ACHN (cell line): Measurements from ENCODE around the gene KDM4D.
A peak's percentile ranks its signal among the peaks of the same experiment; 100 is the strongest.
"Not testable (repeated sequence)": the region's sequence is repeated elsewhere in the genome, so short reads cannot be mapped to it uniquely, and the experiment has no call there.

Experiments
- DNase-seq: peaks from one replicate; pipeline ENCODE4 v3.0.0-alpha.2; 2015
- in situ Hi-C: cut with HindIII; loops from 2 replicates; pipeline ENCODE4 v1.10.0; 2017; ENCODE audit warnings: low sequenced_read_pairs, low pct_ligation_motif_present, low pct_unique_long_range_greater_than_20kb

The KDM4D gene

GRCh38 chr11:94973099-94973968 lies at the start of gene KDM4D, which contains the start of gene CWC15:
Gene KDM4D, plus strand, starts transcription at chr11:94973709. Its CDS starts 23,664 bp downstream, at chr11:94997373.
Gene CWC15, minus strand, starts transcription at chr11:94973556. Its CDS starts 1,371 bp downstream, at chr11:94972185.
- in situ Hi-C loops: no loop called here
- DNase-seq: peak; percentile 91

- no peak for DNase-seq
- in situ Hi-C loops: no loop called here
Observed at GRCh38 chr11:94924171-94924572, 49.3 kb upstream of the KDM4D start.

- DNase-seq: no peak
Observed at GRCh38 chr11:94924612-94925011, 48.9 kb upstream of the KDM4D start.

GRCh38 chr11:94925422-94926270 lies 47.9 kb upstream of the KDM4D start:
- in situ Hi-C loops: no loop called here
- DNase-seq: no peak

More at GRCh38 chr11:94924612-94925011, 48.9 kb upstream of the KDM4D start:
- in situ Hi-C loops: no loop called here

- in situ Hi-C loops: no loop called here
- no peak for DNase-seq
Observed at GRCh38 chr11:94926271-94926625, 47.3 kb upstream of the KDM4D start.

- in situ Hi-C loops: no loop called here
- peak; percentile 5 for DNase-seq
Observed at GRCh38 chr11:94926698-94927237, 46.7 kb upstream of the KDM4D start.

GRCh38 chr11:94928117-94928990 lies 45.2 kb upstream of the KDM4D start:
- DNase-seq: no peak
- in situ Hi-C loops: no loop called here

GRCh38 chr11:94932072-94932471 lies 41.4 kb upstream of the KDM4D start:
- in situ Hi-C loops, DNase-seq: not testable (repeated sequence)

- in situ Hi-C loops: no loop called here
- no peak for DNase-seq
Observed at GRCh38 chr11:94932503-94932902, 41.0 kb upstream of the KDM4D start.

- peak; percentile 4 for DNase-seq
- in situ Hi-C loops: no loop called here
Observed at GRCh38 chr11:94933223-94934130, 40.0 kb upstream of the KDM4D start.

- in situ Hi-C loops: no loop called here
- no peak for DNase-seq
Observed at GRCh38 chr11:94934362-94934761, 39.1 kb upstream of the KDM4D start.

- in situ Hi-C loops: no loop called here
- no peak for DNase-seq
Observed at GRCh38 chr11:94934846-94935245, 38.7 kb upstream of the KDM4D start.

GRCh38 chr11:94938095-94939055 lies 35.1 kb upstream of the KDM4D start:
- DNase-seq: no peak
- in situ Hi-C loops: no loop called here

- in situ Hi-C loops: no loop called here
- DNase-seq: no peak
Observed at GRCh38 chr11:94939346-94939745, 34.2 kb upstream of the KDM4D start.

- in situ Hi-C loops: no loop called here
- no peak for DNase-seq
Observed at GRCh38 chr11:94941131-94941530, 32.4 kb upstream of the KDM4D start.

- in situ Hi-C loops: no loop called here
- DNase-seq: no peak
Observed at GRCh38 chr11:94946812-94947211, 26.7 kb upstream of the KDM4D start.
